Peyer's patch (tissue), 4 donors: ENCODE measurements around the gene TBC1D30.

Source experiments
- CTCF ChIP-seq, 6 experiments: fragments of 450-650 bp in 4 of 6; fragments of 200-600 bp in 2 of 6; sonication (generic) in 1 of 6; IDR thresholded peaks; one replicate each; pipeline ENCODE4 v1.5.1; 2017 to 2019; ENCODE audit warnings: antibody characterized with exemption in 6 of 6, mild to moderate bottlenecking in 3 of 6, moderate library complexity in 1 of 6
- POLR2A ChIP-seq, 2 donors: fragments of 450-650 bp; IDR thresholded peaks; one replicate each; pipeline ENCODE4 v1.5.1; 2017; ENCODE audit warnings: antibody characterized with exemption in 2 of 2, mild to moderate bottlenecking in 2 of 2, moderate library complexity in 2 of 2

- TF ChIP-seq CTCF (IDR thresholded peaks at IDR 0.05) (no peak), POLR2A (IDR thresholded peaks at IDR 0.05) (no peak)
Measured at GRCh38 chr12:64915242-64915641, 90.8 kb downstream of the TBC1D30 start.
